Islet of Langerhans (tissue), 1 donor: ENCODE measurements around the gene MYRIP.

Source experiments
- FAIRE-seq: peaks from one replicate; lab custom pipeline; 2011; peaks lifted over from hg19 to GRCh38; lab: Jason Lieb, UNC

MYRIP gene

GRCh38 chr3:40086890-40087883, 277.8 kb downstream of the MYRIP start:
- peak; percentile 91 for FAIRE-seq

- FAIRE-seq: no peak
These were observed 279.2 kb downstream of the MYRIP start for GRCh38 chr3:40088527-40089170.

GRCh38 chr3:40096661-40097111, 287.3 kb downstream of the MYRIP start:
- peak; percentile 73 for FAIRE-seq

GRCh38 chr3:40097131-40098117, 288.0 kb downstream of the MYRIP start:
- no peak for FAIRE-seq

- no peak for FAIRE-seq
These were observed 288.9 kb downstream of the MYRIP start for GRCh38 chr3:40098261-40098759.

- no peak for FAIRE-seq
These were observed 290.5 kb downstream of the MYRIP start for GRCh38 chr3:40099871-40100270.

- no peak for FAIRE-seq
These were observed 292.8 kb downstream of the MYRIP start for GRCh38 chr3:40102182-40102581.

- no peak for FAIRE-seq
These were observed 294.4 kb downstream of the MYRIP start for GRCh38 chr3:40103829-40104228.

GRCh38 chr3:40104441-40104840, 295.0 kb downstream of the MYRIP start:
- no peak for FAIRE-seq

GRCh38 chr3:40108643-40109042, 299.2 kb downstream of the MYRIP start:
- no peak for FAIRE-seq

GRCh38 chr3:40109641-40110490, 300.5 kb downstream of the MYRIP start:
- FAIRE-seq: no peak

- no peak for FAIRE-seq
These were observed 307.2 kb downstream of the MYRIP start for GRCh38 chr3:40116478-40117177.

GRCh38 chr3:40118091-40118490, 308.7 kb downstream of the MYRIP start:
- FAIRE-seq: no peak

- FAIRE-seq: peak; percentile 24
These were observed 310.8 kb downstream of the MYRIP start for GRCh38 chr3:40120067-40120692.

GRCh38 chr3:40120806-40121205, 311.4 kb downstream of the MYRIP start:
- FAIRE-seq: peak; percentile 62

- FAIRE-seq: no peak
These were observed 315.5 kb downstream of the MYRIP start for GRCh38 chr3:40124918-40125317.

- FAIRE-seq: no peak
These were observed 318.8 kb downstream of the MYRIP start for GRCh38 chr3:40128166-40128565.

GRCh38 chr3:40129510-40129909, 320.1 kb downstream of the MYRIP start:
- no peak for FAIRE-seq

- no peak for FAIRE-seq
These were observed 320.6 kb downstream of the MYRIP start for GRCh38 chr3:40129981-40130380.

- FAIRE-seq: no peak
These were observed 321.3 kb downstream of the MYRIP start for GRCh38 chr3:40130721-40131120.
